Mononuclear cell (primary cell): ENCODE results near the gene OR2B2. TPM values are rescaled to one million over a fixed set of nuclear protein-coding genes. Genes with fewer than 3 reads are reported as not detected.
A peak's percentile ranks its signal among the peaks of the same experiment; 100 is the strongest.
"Not testable (repeated sequence)": the region's sequence is repeated elsewhere in the genome, so short reads cannot be mapped to it uniquely, and the experiment has no call there.

Experiments used
- H3K27me3 ChIP-seq: 2 replicates; pipeline ENCODE4 v1.6.0; 2011; ENCODE audit warnings: low read length, control low read depth; ENCODE audit not compliant: insufficient read depth
- H3K4me1 ChIP-seq: 2 replicates; pipeline ENCODE4 v1.5.1; 2011; ENCODE audit warnings: mild to moderate bottlenecking, low read length, control low read depth; ENCODE audit not compliant: insufficient read depth
- H3K4me3 ChIP-seq: 2 replicates; pipeline ENCODE4 v1.5.1; 2011; ENCODE audit warnings: mild to moderate bottlenecking, low read length, moderate library complexity
- H3K9me3 ChIP-seq: 2 replicates; pipeline ENCODE4 v1.5.1; 2011; ENCODE audit warnings: low read depth, mild to moderate bottlenecking, control low read depth, low read length
- total RNA-seq: library from RNA; depleted of rRNA; stranded (reverse); fragments of >200 nt; gene quantifications from one replicate; pipeline ENCODE4 v1.2.3, GENCODE V29; 2012

OR2B2 gene
- not detected for total RNA-seq

GRCh38 chr6:27911956-27912446, at the start of gene OR2B2:
OR2B2 (minus strand) TSS chr6:27912396; CDS start chr6:27912319, 77 bp downstream.
- no peaks in the 10 kb centered on the region for H3K4me1 ChIP-seq
- H3K4me3 ChIP-seq: no peak within 1 kb of the TSS
- H3K27me3 ChIP-seq: peaks cover 14% of the 10 kb centered on the region
- no peaks in the 10 kb centered on the region for H3K9me3 ChIP-seq

DNA sequence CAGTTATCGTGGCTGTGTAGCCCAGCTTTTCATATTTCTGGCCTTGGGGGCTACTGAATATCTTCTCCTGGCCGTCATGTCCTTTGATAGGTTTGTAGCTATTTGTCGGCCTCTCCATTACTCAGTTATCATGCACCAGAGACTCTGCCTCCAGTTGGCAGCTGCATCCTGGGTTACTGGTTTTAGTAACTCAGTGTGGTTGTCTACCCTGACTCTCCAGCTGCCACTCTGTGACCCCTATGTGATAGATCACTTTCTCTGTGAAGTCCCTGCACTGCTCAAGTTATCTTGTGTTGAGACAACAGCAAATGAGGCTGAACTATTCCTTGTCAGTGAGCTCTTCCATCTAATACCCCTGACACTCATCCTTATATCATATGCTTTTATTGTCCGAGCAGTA, 45.3 kb upstream of the OR2B2 start:
- Histone ChIP-seq H3K9me3 (no peaks in the 10 kb centered on the region), H3K4me1 (no peaks in the 10 kb centered on the region), H3K27me3 (peaks cover 20% of the 10 kb centered on the region), H3K4me3 (no peak overlapping the region)

DNA sequence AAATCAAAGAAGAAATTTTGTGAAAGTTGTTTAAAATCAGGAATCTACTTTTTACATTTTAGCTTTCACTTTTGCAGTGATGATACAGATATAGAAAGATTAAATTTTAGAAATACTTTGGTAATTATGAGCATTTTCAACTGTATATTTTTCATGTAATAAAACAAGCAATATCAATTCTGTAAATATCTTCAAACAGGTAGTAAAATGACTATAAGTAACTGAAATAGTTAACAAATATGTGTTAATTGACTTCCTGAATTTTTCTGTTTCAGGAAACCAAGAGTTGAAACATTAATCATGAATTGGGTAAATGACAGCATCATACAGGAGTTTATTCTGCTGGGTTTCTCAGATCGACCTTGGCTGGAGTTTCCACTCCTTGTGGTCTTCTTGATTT, 44.7 kb upstream of the OR2B2 start, which contains the start of gene OR2B6:
OR2B6 (plus strand) TSS at position 301 of the 400 bp plus-strand sequence; CDS start at position 301, 0 bp downstream.
- H3K4me3 ChIP-seq: no peak within 1 kb of the TSS

GRCh38 chr6:27951040-27951439, 38.8 kb upstream of the OR2B2 start:
- Histone ChIP-seq H3K9me3 (no peaks in the 10 kb centered on the region), H3K4me1 (no peaks in the 10 kb centered on the region), H3K27me3 (peaks cover 28% of the 10 kb centered on the region), H3K4me3 (no peak overlapping the region)

More for the DNA sequence above, 44.7 kb upstream of the OR2B2 start, which contains the start of gene OR2B6:
- H3K27me3 ChIP-seq: peaks cover 21% of the 10 kb centered on the region
- H3K9me3 ChIP-seq: no peaks in the 10 kb centered on the region
- H3K4me1 ChIP-seq: no peaks in the 10 kb centered on the region

DNA sequence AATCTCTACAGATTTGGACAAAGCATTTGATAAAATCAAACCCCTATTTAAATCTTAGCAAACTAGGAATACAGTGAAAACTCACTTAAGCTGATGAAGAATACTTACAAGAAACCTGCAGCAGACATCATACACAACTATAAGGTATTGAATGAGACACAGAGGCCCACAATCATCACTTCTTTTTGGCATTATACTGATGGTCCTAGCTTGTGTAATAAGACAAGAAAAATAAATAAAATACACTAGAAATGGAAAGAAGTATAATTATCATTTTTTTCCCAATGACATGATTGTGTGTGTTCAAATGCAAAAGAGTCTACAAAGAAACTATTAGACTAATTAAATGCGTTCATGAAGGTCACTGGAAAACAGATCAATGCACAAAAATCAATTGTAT, 36.0 kb upstream of the OR2B2 start:
- Histone ChIP-seq H3K4me1 (no peaks in the 10 kb centered on the region), H3K27me3 (peaks cover 15% of the 10 kb centered on the region), H3K4me3 (no peak overlapping the region), H3K9me3 (no peaks in the 10 kb centered on the region)

- not testable (repeated sequence) for H3K4me3 ChIP-seq, H3K9me3 ChIP-seq, H3K4me1 ChIP-seq
- peaks cover 11% of the 10 kb centered on the region for H3K27me3 ChIP-seq
Measured at GRCh38 chr6:27943072-27943471, 30.9 kb upstream of the OR2B2 start.

DNA sequence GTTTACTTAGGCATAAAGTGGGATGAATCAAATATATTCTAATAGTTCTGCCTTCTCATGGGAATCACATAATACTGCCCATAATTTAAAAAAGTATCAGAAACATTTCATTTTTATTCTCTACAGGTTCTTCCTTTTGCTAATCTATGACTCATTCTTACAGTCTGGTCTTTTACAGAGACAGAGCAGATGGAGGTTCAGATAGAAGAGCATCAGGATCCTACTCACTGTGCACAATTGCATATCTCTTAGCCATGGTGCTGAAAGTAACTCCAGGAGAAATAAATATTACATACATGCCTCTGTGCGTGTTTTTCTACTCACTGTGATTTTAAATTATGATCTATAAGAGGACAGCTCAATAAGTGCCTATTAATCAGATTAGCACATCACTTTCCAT, 28.6 kb upstream of the OR2B2 start:
- no peak overlapping the region for H3K4me3 ChIP-seq
- no peaks in the 10 kb centered on the region for H3K4me1 ChIP-seq
- peaks cover 5% of the 10 kb centered on the region for H3K27me3 ChIP-seq
- H3K9me3 ChIP-seq: no peaks in the 10 kb centered on the region

GRCh38 chr6:27931209-27931608, 19.0 kb upstream of the OR2B2 start:
- H3K4me1 ChIP-seq: no peaks in the 10 kb centered on the region
- H3K9me3 ChIP-seq: no peaks in the 10 kb centered on the region
- no peak overlapping the region for H3K4me3 ChIP-seq
- peaks cover 5% of the 10 kb centered on the region for H3K27me3 ChIP-seq

GRCh38 chr6:27929930-27930329, 17.7 kb upstream of the OR2B2 start:
- H3K4me1 ChIP-seq, H3K4me3 ChIP-seq, H3K9me3 ChIP-seq, H3K27me3 ChIP-seq: not testable (repeated sequence)

DNA sequence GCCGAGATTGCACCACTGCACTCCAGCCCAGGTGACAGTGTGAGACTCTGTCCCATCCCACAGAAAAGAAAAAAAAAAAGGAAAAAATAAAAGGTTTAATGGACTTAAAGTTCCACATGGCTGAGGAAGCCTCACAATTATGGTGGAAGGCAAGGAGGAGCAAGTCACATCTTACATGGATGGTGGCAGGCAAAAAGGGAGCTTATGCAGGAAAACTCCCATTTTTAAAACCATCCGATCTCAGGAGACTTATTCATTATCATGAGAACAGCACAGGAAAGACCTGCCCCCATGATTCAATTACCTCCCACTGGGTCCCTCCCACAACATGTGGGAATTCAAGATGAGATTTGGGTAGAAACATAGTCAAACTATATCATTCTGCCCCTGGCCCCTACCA, 15.8 kb upstream of the OR2B2 start:
- not testable (repeated sequence) for H3K27me3 ChIP-seq

DNA sequence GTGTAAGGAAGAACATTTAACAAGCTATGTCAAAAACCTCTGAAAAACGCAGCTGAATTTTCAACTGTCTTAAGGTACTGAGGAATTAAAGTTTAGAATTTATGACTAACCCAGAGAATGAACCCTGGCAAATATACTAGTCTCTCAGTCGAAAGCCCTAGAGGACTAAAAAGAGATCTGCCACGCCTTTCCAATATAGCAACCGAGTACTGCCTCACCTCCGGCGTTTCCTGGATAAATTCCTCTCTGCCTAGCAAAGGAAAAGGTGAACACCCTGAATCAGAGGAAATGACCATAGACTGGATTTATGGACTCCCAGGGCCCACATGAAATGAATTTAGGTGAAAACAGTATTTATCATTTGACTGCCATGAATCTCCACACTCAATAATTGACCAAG, 12.0 kb upstream of the OR2B2 start:
- no peak overlapping the region for H3K4me3 ChIP-seq
- no peaks in the 10 kb centered on the region for H3K4me1 ChIP-seq
- H3K9me3 ChIP-seq: no peaks in the 10 kb centered on the region
- H3K27me3 ChIP-seq: peaks cover 9% of the 10 kb centered on the region

More for the DNA sequence above, 15.8 kb upstream of the OR2B2 start:
- not testable (repeated sequence) for H3K4me1 ChIP-seq, H3K4me3 ChIP-seq, H3K9me3 ChIP-seq

GRCh38 chr6:27922949-27923348, 10.8 kb upstream of the OR2B2 start:
- no peak overlapping the region for H3K4me3 ChIP-seq
- no peaks in the 10 kb centered on the region for H3K4me1 ChIP-seq
- H3K9me3 ChIP-seq: no peaks in the 10 kb centered on the region
- H3K27me3 ChIP-seq: peaks cover 15% of the 10 kb centered on the region

- no peak overlapping the region for H3K4me3 ChIP-seq
- no peaks in the 10 kb centered on the region for H3K9me3 ChIP-seq
Measured at GRCh38 chr6:27908017-27908416, 4.2 kb downstream of the OR2B2 start.

DNA sequence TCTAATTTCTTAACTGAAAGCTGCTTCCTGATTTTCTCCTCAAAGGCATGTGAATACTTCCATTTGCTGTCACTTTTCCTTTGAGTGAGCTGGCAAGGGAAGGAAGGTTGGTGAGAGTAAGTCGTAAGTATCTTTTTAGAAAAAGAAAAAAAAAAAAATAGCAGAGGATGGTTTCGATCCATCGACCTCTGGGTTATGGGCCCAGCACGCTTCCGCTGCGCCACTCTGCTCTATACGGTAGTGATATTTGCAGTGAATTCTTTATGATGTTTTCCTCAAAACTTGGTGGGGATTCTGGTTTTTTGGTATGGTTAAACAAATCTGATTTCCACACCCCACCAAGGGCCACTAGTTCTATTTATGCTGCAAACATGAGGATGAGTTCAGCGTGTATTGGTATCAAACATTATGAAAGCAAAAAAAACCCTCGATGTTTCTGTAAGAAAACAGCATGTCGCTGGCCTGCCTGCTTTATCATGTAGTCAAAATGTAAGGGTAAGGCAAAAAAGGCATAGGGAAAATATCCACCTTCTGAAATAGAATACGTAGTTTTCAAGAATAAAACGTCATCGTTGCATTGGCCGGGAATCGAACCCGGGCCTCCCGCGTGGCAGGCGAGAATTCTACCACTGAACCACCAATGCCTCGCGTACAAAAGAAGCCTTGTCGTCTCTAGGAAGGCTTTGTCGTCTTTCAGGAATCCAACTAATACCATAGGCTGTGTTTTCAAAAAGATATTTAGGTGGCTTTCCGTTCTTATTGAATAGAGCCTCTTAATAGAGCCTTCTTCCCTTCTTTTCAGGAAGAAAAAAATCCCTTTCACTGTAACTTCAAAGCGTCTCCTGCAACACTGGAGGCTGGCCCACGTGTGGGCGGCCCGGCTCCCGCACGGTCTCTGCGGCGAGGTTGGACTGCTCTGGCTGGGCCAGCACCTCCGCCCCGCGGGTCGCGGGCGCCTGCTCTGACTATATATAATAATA, 9.6 kb downstream of the OR2B2 start:
- H3K4me1 ChIP-seq: peaks cover 15% of the 10 kb centered on the region
- no peaks in the 10 kb centered on the region for H3K27me3 ChIP-seq
- no peaks in the 10 kb centered on the region for H3K9me3 ChIP-seq
- H3K4me3 ChIP-seq: peak overlapping the region; percentile 51

More at GRCh38 chr6:27908017-27908416, 4.2 kb downstream of the OR2B2 start:
- Histone ChIP-seq H3K4me1 (peaks cover 6% of the 10 kb centered on the region), H3K27me3 (no peaks in the 10 kb centered on the region)

DNA sequence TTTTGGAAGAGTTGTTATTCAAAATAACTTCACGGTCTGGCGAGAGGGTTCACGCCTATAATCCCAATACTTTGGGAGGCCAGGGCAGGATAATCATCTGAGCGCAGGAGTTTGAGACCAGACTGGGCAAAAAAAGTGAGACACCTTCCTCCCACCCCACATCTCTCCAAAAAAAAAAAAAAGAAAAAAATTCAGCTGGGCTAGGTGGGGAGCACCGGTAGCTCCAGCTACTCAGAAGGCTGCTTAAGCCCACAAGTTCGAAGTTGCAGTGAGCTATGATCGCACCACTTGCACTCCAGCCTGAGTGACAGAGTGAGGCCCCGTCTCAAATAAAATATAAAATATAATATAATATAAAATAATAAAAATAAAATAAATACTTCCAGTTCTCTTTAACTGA, 10.4 kb downstream of the OR2B2 start:
- Histone ChIP-seq H3K4me3 (no peak overlapping the region), H3K9me3 (no peaks in the 10 kb centered on the region), H3K4me1 (peaks cover 15% of the 10 kb centered on the region), H3K27me3 (no peaks in the 10 kb centered on the region)
